Measurements from ENCODE around the gene JMY. TPM values are rescaled to one million over a fixed set of nuclear protein-coding genes. Genes with fewer than 3 reads are reported as not detected.

JMY gene
- total RNA-seq, 1 donor from 2014 or later, result 11.5 TPM

- no peak for DNase-seq (ENCODE audit: low read depth in 2 of 2)
Observed at GRCh38 chr5:79287380-79287779, 51.4 kb downstream of the JMY start.

- DNase-seq (ENCODE audit: low read depth in 2 of 2), result no peak
Observed at GRCh38 chr5:79287907-79288306, 52.0 kb downstream of the JMY start.

GRCh38 chr5:79295029-79295428 lies 59.1 kb downstream of the JMY start:
- DNase-seq (ENCODE audit: low read depth in 2 of 2), result no peak

- no peak for DNase-seq (ENCODE audit: low read depth in 2 of 2)
Observed at GRCh38 chr5:79297661-79298060, 61.7 kb downstream of the JMY start.

GRCh38 chr5:79301046-79301712 lies 65.2 kb downstream of the JMY start:
- no peak for DNase-seq (ENCODE audit: low read depth in 2 of 2)

GRCh38 chr5:79302454-79302853 lies 66.5 kb downstream of the JMY start:
- DNase-seq (ENCODE audit: low read depth in 2 of 2), result no peak

- no peak for DNase-seq (ENCODE audit: low read depth in 2 of 2)
Observed at GRCh38 chr5:79305706-79306105, 69.8 kb downstream of the JMY start.

GRCh38 chr5:79318935-79319614 lies 83.1 kb downstream of the JMY start:
- peak in 1 of 2 donors; percentile 52 for DNase-seq (ENCODE audit: low read depth in 2 of 2)

- no peak for DNase-seq (ENCODE audit: low read depth in 2 of 2)
Observed at GRCh38 chr5:79329453-79329852, 93.5 kb downstream of the JMY start.

- DNase-seq (ENCODE audit: low read depth in 2 of 2), result no peak
Observed at GRCh38 chr5:79330071-79330470, 94.1 kb downstream of the JMY start.

- DNase-seq (ENCODE audit: low read depth in 2 of 2), result no peak
Observed at GRCh38 chr5:79333852-79334557, 98.1 kb downstream of the JMY start.

- DNase-seq (ENCODE audit: low read depth in 2 of 2), result peak in 1 of 2 donors; percentile 2
Observed at GRCh38 chr5:79346420-79346824, 110.5 kb downstream of the JMY start.

GRCh38 chr5:79349047-79349446 lies 113.1 kb downstream of the JMY start:
- no peak for DNase-seq (ENCODE audit: low read depth in 2 of 2)

GRCh38 chr5:79349881-79350280 lies 114.0 kb downstream of the JMY start:
- no peak for DNase-seq (ENCODE audit: low read depth in 2 of 2)

GRCh38 chr5:79357398-79357797 lies 121.5 kb downstream of the JMY start:
- no peak for DNase-seq (ENCODE audit: low read depth in 2 of 2)

Other genes with a start within 250 kb of the JMY start
- gene DMGDH, start 166.5 kb upstream of the JMY start, total RNA-seq, result 0.22 and 0.40 TPM in 2 replicates
- gene BHMT2, start 166.4 kb upstream of the JMY start, total RNA-seq, result 2.4 and 7.7 TPM in 2 replicates
- gene BHMT, start 124.3 kb upstream of the JMY start, total RNA-seq, result not detected in 2 replicates

Data from lung microvascular endothelial cell (primary cell).